Motor neuron (in vitro differentiated cells): Measurements from ENCODE around the gene ATP2C2. TPM values are rescaled to one million over a fixed set of nuclear protein-coding genes. Genes with fewer than 3 reads are reported as not detected.

Source experiments
- ATAC-seq, 8 experiments: fragments of 200-7000 bp; cut with Tn5 transposase; replicated peaks in 6 of 8; 2 replicates each; pipeline ENCODE4 v1.8.0; 2021; ENCODE audit warnings: mild to moderate bottlenecking in 8 of 8, moderate library complexity in 8 of 8
- H3K27ac ChIP-seq, 2 donors: fragments of 250-450 bp; sonication (Bioruptor Pico); 2 replicates each; pipeline ENCODE4 v1.9.0; 2021; ENCODE audit warnings: antibody characterized with exemption in 2 of 2, mild to moderate bottlenecking in 2 of 2, moderate library complexity in 1 of 2
- H3K4me1 ChIP-seq, 2 donors: fragments of 250-450 bp; sonication (Bioruptor Pico); replicated peaks in 1 of 2; 2 replicates each; pipeline ENCODE4 v1.6.1; 2021; ENCODE audit warnings: antibody characterized with exemption in 2 of 2, mild to moderate bottlenecking in 2 of 2, moderate library complexity in 1 of 2
- H3K4me3 ChIP-seq, 5 donors: fragments of 250-450 bp; sonication (Bioruptor Pico); 2 replicates each; pipeline ENCODE4 v1.9.0; 2021; ENCODE audit warnings: antibody characterized with exemption in 5 of 5, mild to moderate bottlenecking in 5 of 5, moderate library complexity in 4 of 5
- WGBS, 10 experiments: fragments of 450-650 bp; shearing (Covaris generic); methylation state at CpG; one replicate each; pipeline ENCODE4 v1.0.0; 2022; 5-methylcytosine and 5-hydroxymethylcytosine counted together
- in situ Hi-C, 9 experiments: fragments of 400-800 bp; cut with MboI; loops; one replicate each; pipeline ENCODE4 v1.15.0; 2021; ENCODE audit warnings: low sequenced_read_pairs in 9 of 9, low pct_unique_long_range_greater_than_20kb in 2 of 9; ENCODE audit not compliant: unreplicated experiment in 9 of 9
- total RNA-seq, 8 experiments: library from RNA; unstranded; fragments of 300-600 nt; gene quantifications; 2 replicates each; pipeline versions ENCODE4 v1.2.3 to v1.2.4, GENCODE V29; 2022

The ATP2C2 gene
- total RNA-seq, 8 experiments from 2014 or later, result 0.61 to 2.6 (median 1.3) TPM

- peak; percentile 51 to 88 (median 80) for ATAC-seq
- no peak overlapping the region for H3K27ac ChIP-seq
- 10 to 80% (median 37%) methylated on average over 1 to 10 of the region's 15 CpGs; no CpG with 5 or more reads in 1 of the 10 experiments for WGBS, 10 experiments
Observed at GRCh38 chr16:84484579-84485254, 116.4 kb downstream of the ATP2C2 start.

GRCh38 chr16:84485255-84486010 is 117.1 kb downstream of the ATP2C2 start:
- no peak overlapping the region for H3K4me3 ChIP-seq
- no peak for ATAC-seq
- in situ Hi-C loops, result loop anchor here (10.0 to 25.0 kb wide), 7 partner anchors 198 to 548 kb away; partner anchors contain the start of genes WFDC1 (in 3 of the 9), MBTPS1 (in 2 of the 9), ADAD2 (in 1 of the 9) and TAF1C (in 1 of the 9)
- H3K4me1 ChIP-seq, result peaks cover 4 to 7% of the 10 kb centered on the region in 2 donors
- WGBS, 10 experiments, result 80 to 100% (median 95%) methylated on average over 1 to 10 of the region's 16 CpGs; no CpG with 5 or more reads in 4 of the 10 experiments
- H3K27ac ChIP-seq, result no peak overlapping the region

More at GRCh38 chr16:84484579-84485254, 116.4 kb downstream of the ATP2C2 start:
- in situ Hi-C loops, result loop anchor here (10.0 to 25.0 kb wide), 7 partner anchors 197 to 547 kb away; partner anchors contain the start of genes WFDC1 (in 3 of the 9), MBTPS1 (in 2 of the 9), ADAD2 (in 1 of the 9) and TAF1C (in 1 of the 9)
- H3K4me1 ChIP-seq, result peaks cover 4 to 7% of the 10 kb centered on the region in 2 donors
- no peak overlapping the region for H3K4me3 ChIP-seq

GRCh38 chr16:84486126-84486525 is 117.8 kb downstream of the ATP2C2 start:
- H3K4me3 ChIP-seq, result no peak overlapping the region
- WGBS, 10 experiments, result 80 to 100% (median 95%) methylated on average over 1 to 5 of the region's 14 CpGs; no CpG with 5 or more reads in 2 of the 10 experiments
- in situ Hi-C loops, result loop anchor here (10.0 to 25.0 kb wide), 7 partner anchors 199 to 549 kb away; partner anchors contain the start of genes WFDC1 (in 3 of the 9), MBTPS1 (in 2 of the 9), ADAD2 (in 1 of the 9) and TAF1C (in 1 of the 9)

GRCh38 chr16:84486551-84487235 is 118.4 kb downstream of the ATP2C2 start:
- ATAC-seq, result no peak
- H3K4me3 ChIP-seq, result no peak overlapping the region
- peaks cover 4 to 7% of the 10 kb centered on the region in 2 donors for H3K4me1 ChIP-seq
- in situ Hi-C loops, result loop anchor here (10.0 to 25.0 kb wide), 7 partner anchors 199 to 549 kb away; partner anchors contain the start of genes WFDC1 (in 3 of the 9), MBTPS1 (in 2 of the 9), ADAD2 (in 1 of the 9) and TAF1C (in 1 of the 9)
- 73 to 100% (median 92%) methylated on average over 3 to 8 of the region's 17 CpGs; no CpG with 5 or more reads in 1 of the 10 experiments for WGBS, 10 experiments
- H3K27ac ChIP-seq, result no peak overlapping the region

More at GRCh38 chr16:84486126-84486525, 117.8 kb downstream of the ATP2C2 start:
- H3K4me1 ChIP-seq, result peaks cover 4 to 7% of the 10 kb centered on the region in 2 donors
- ATAC-seq, result no peak
- no peak overlapping the region for H3K27ac ChIP-seq

- Histone ChIP-seq H3K4me1 (peaks cover 4 to 7% of the 10 kb centered on the region in 2 donors), H3K27ac (no peak overlapping the region), H3K4me3 (no peak overlapping the region)
- ATAC-seq, result no peak
- in situ Hi-C loops, result loop anchor here (10.0 to 25.0 kb wide), 7 partner anchors 200 to 550 kb away; partner anchors contain the start of genes WFDC1 (in 3 of the 9), MBTPS1 (in 2 of the 9), ADAD2 (in 1 of the 9) and TAF1C (in 1 of the 9)
- WGBS, 10 experiments, result 43 to 100% (median 93%) methylated on average over 1 to 7 of the region's 8 CpGs; no CpG with 5 or more reads in 3 of the 10 experiments
Observed at GRCh38 chr16:84487358-84487757, 119.0 kb downstream of the ATP2C2 start.

GRCh38 chr16:84489131-84489530 is 120.8 kb downstream of the ATP2C2 start:
- H3K4me1 ChIP-seq, result peaks cover 4% of the 10 kb centered on the region in 2 donors
- H3K27ac ChIP-seq, result no peak overlapping the region
- WGBS, 10 experiments, result 78 to 97% (median 92%) methylated on average over 2 to 8 of the region's 8 CpGs; no CpG with 5 or more reads in 2 of the 10 experiments
- no peak for ATAC-seq
- in situ Hi-C loops, result loop anchor here (10.0 to 25.0 kb wide), 7 partner anchors 202 to 552 kb away; partner anchors contain the start of genes WFDC1 (in 3 of the 9), MBTPS1 (in 2 of the 9), ADAD2 (in 1 of the 9) and TAF1C (in 1 of the 9)
- H3K4me3 ChIP-seq, result no peak overlapping the region

GRCh38 chr16:84495506-84495905 is 127.2 kb downstream of the ATP2C2 start:
- no peak overlapping the region for H3K4me3 ChIP-seq
- H3K4me1 ChIP-seq, result no peaks in the 10 kb centered on the region
- in situ Hi-C loops, result loop anchor here in 7 of 9 experiments (25.0 kb wide), 5 partner anchors 208 to 558 kb away; partner anchors contain the start of genes WFDC1 (in 3 of the 7), MBTPS1 (in 2 of the 7), ADAD2 (in 1 of the 7) and TAF1C (in 1 of the 7)
- 83 to 100% (median 92%) methylated on average over 1 to 7 of the region's 11 CpGs; no CpG with 5 or more reads in 3 of the 10 experiments for WGBS, 10 experiments
- no peak overlapping the region for H3K27ac ChIP-seq
- no peak for ATAC-seq

- in situ Hi-C loops, result loop anchor here in 7 of 9 experiments (25.0 kb wide), 5 partner anchors 210 to 560 kb away; partner anchors contain the start of genes WFDC1 (in 3 of the 7), MBTPS1 (in 2 of the 7), ADAD2 (in 1 of the 7) and TAF1C (in 1 of the 7)
- H3K27ac ChIP-seq, result no peak overlapping the region
- WGBS, 10 experiments, result 80 to 100% (median 100%) methylated on average over 1 to 3 of the region's 3 CpGs; no CpG with 5 or more reads in 5 of the 10 experiments
Observed at GRCh38 chr16:84496991-84497390, 128.7 kb downstream of the ATP2C2 start.

GRCh38 chr16:84497418-84498222 is 129.3 kb downstream of the ATP2C2 start:
- ATAC-seq, result no peak
- no peak overlapping the region for H3K4me3 ChIP-seq
- H3K4me1 ChIP-seq, result no peaks in the 10 kb centered on the region
- in situ Hi-C loops, result loop anchor here in 7 of 9 experiments (25.0 kb wide), 5 partner anchors 210 to 560 kb away; partner anchors contain the start of genes WFDC1 (in 3 of the 7), MBTPS1 (in 2 of the 7), ADAD2 (in 1 of the 7) and TAF1C (in 1 of the 7)
- 66 to 100% (median 87%) methylated on average over 2 to 18 of the region's 18 CpGs; no CpG with 5 or more reads in 1 of the 10 experiments for WGBS, 10 experiments
- no peak overlapping the region for H3K27ac ChIP-seq

More at GRCh38 chr16:84496991-84497390, 128.7 kb downstream of the ATP2C2 start:
- no peaks in the 10 kb centered on the region for H3K4me1 ChIP-seq
- no peak for ATAC-seq
- no peak overlapping the region for H3K4me3 ChIP-seq

- ATAC-seq, result no peak
- in situ Hi-C loops, result loop anchor here in 7 of 9 experiments (25.0 kb wide), 5 partner anchors 211 to 561 kb away; partner anchors contain the start of genes WFDC1 (in 3 of the 7), MBTPS1 (in 2 of the 7), ADAD2 (in 1 of the 7) and TAF1C (in 1 of the 7)
Observed at GRCh38 chr16:84498223-84498610, 129.9 kb downstream of the ATP2C2 start.

More at GRCh38 chr16:84498223-84498610, 129.9 kb downstream of the ATP2C2 start:
- no peak overlapping the region for H3K4me3 ChIP-seq
- H3K4me1 ChIP-seq, result peaks cover 2 to 4% of the 10 kb centered on the region in 2 donors
- 88 to 100% (median 100%) methylated on average over 1 to 2 of the region's 2 CpGs; no CpG with 5 or more reads in 1 of the 10 experiments for whole genome bisulfite sequencing, 10 experiments
- no peak overlapping the region for H3K27ac ChIP-seq
